ENCODE results near the gene METTL17. TPM values are rescaled to one million over a fixed set of nuclear protein-coding genes. Genes with fewer than 3 reads are reported as not detected.

Gene METTL17
- total and polyA plus RNA-seq, 2 of the 8 experiments (the other 6 are each of a cell fraction or from before 2014, with no cell fraction given) = 73.8 to 138 TPM

DNA sequence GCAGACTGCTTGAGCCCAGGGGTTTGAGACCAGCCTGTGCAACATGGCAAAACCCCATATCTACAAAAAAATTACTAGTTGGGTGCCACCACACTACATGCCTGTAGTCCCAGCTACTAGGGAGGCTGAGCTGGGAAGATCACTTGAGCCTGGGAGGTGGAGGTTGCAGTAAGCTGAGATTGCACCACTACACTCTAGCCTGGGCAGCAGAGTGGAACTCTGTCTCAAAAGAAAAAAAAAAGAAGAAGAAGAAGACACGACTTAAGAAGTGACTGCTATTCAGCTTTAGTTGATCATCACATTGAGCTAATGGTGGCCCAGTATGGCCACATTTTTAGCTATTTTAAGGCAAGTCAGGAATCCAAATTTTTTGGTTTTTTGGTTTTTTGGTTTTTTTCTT lies 8.9 kb upstream of the METTL17 start:
- Histone ChIP-seq H3K4ac (replicated peaks; ENCODE audit: insufficient read length, low read depth, low read length) (no peak overlapping the region), H3K4me2 (ENCODE audit: insufficient read depth in 1 of 2, low read depth in 2 of 2, low read length in 2 of 2) (no peak overlapping the region), H2BK15ac (ENCODE audit: low read length) (no peak overlapping the region), H4K5ac (ENCODE audit: insufficient read length, low read depth, low read length) (no peak overlapping the region), H4K91ac (replicated peaks; ENCODE audit: insufficient read length, low read length) (no peak overlapping the region), H3K4me3 (ENCODE audit: extremely low read depth in 1 of 4, insufficient read depth in 2 of 4, low read depth in 3 of 4, low read length in 4 of 4) (no peak overlapping the region), H2BK5ac (ENCODE audit: low read depth, low read length) (no peak overlapping the region), H3K56ac (replicated peaks; ENCODE audit: insufficient read length, low read depth, low read length) (no peak overlapping the region), H2BK20ac (ENCODE audit: low read length) (no peak overlapping the region), H3K9ac (replicated peaks in 1 of 4; ENCODE audit: extremely low read depth in 1 of 4, low read depth in 3 of 4, low read length in 3 of 4) (no peak overlapping the region), H4K8ac (ENCODE audit: extremely low read depth, insufficient read depth, low read length) (no peak overlapping the region), H3K23me2 (ENCODE audit: low read depth, low read length) (no peaks in the 10 kb centered on the region), H3K9me3 (ENCODE audit: insufficient read depth in 2 of 2, low read depth in 1 of 2, low read length in 1 of 2) (no peaks in the 10 kb centered on the region), H3K79me1 (ENCODE audit: low read depth, low read length) (no peaks in the 10 kb centered on the region), H2BK120ac (replicated peaks; ENCODE audit: low read depth, low read length) (no peak overlapping the region), H3K27me3 (replicated peaks in 1 of 4; ENCODE audit: control insufficient read depth in 3 of 4, extremely low read depth in 1 of 4, insufficient read depth in 3 of 4, low read length in 3 of 4) (peaks cover 0 to 2% (median 0%) of the 10 kb centered on the region in 4 experiments; a peak in 2 of 7 replicates), H3K18ac (ENCODE audit: extremely low read depth, low read length) (no peak overlapping the region), H2AFZ (ENCODE audit: low read length) (no peak overlapping the region), H4K20me1 (replicated peaks in 1 of 2; ENCODE audit: control insufficient read depth in 1 of 2, insufficient read depth in 2 of 2, low read length in 2 of 2) (no peaks in the 10 kb centered on the region), H3K14ac (ENCODE audit: insufficient read length) (no peak overlapping the region), H3K36me3 (ENCODE audit: control insufficient read depth in 2 of 4, insufficient read depth in 4 of 4, low read length in 3 of 4) (no peaks in the 10 kb centered on the region), H3K79me2 (ENCODE audit: control insufficient read depth in 1 of 2, insufficient read depth in 2 of 2, low read length in 2 of 2) (no peaks in the 10 kb centered on the region), H3K4me1 (replicated peaks in 1 of 4; ENCODE audit: control insufficient read depth in 3 of 4, insufficient read depth in 4 of 4, low read length in 3 of 4) (no peaks in the 10 kb centered on the region), H3K27ac (ENCODE audit: low read depth, low read length) (no peak overlapping the region), H3K23ac (ENCODE audit: insufficient read length) (no peak overlapping the region), H2BK12ac (ENCODE audit: low read depth, low read length) (no peak overlapping the region), H2AK5ac (ENCODE audit: low read depth, low read length) (no peak overlapping the region)
- DNase-seq (ENCODE audit: low read depth in 1 of 2, low spot score in 2 of 2) (no peak), FAIRE-seq (no peak)
- ChIA-PET POLR2A (ENCODE audit: partially characterized antibody) (interaction anchor here (0.6 to 1.8 kb wide), 3 partner anchors 8 to 86 kb away, joined by 3 to 6 read pairs (median 3); no protein-coding TSS in a partner anchor), CTCF (ENCODE audit: partially characterized antibody) (interaction anchor here (0.6 to 2.1 kb wide), 7 partner anchors 8 to 117 kb away, joined by 3 to 6 read pairs (median 5); no protein-coding TSS in a partner anchor)
- WGBS, 2 experiments (ENCODE audit: extremely low coverage in 1 of 2, insufficient coverage in 1 of 2, insufficient read length in 1 of 2, insufficient replicate concordance in 2 of 2, low coverage in 1 of 2, low lambda C conversion rate in 2 of 2, missing lambda C conversion rate in 1 of 2) = 69% methylated on average over 1 of the region's 1 CpG; no CpG with 5 or more reads in 1 of the 2 experiments
- TF ChIP-seq HDAC2 (IDR thresholded peaks at IDR 0.05; ENCODE audit: borderline replicate concordance in 1 of 2, low read depth in 2 of 2, low read length in 2 of 2) (no peak), GTF2F1 (IDR thresholded peaks at IDR 0.05; ENCODE audit: borderline replicate concordance, low read depth, low read length) (no peak), SIX5 (IDR thresholded peaks at IDR 0.05; ENCODE audit: low read depth, low read length) (no peak), CEBPB (IDR thresholded peaks at IDR 0.05; ENCODE audit: low read depth, low read length) (no peak), EP300 (IDR thresholded peaks at IDR 0.05; ENCODE audit: borderline replicate concordance in 1 of 2, low read depth in 2 of 2, low read length in 2 of 2) (no peak), BCL11A (IDR thresholded peaks at IDR 0.05; ENCODE audit: low read depth in 2 of 2, low read length in 2 of 2) (no peak)
- TF ChIP-seq, protein P1, sequence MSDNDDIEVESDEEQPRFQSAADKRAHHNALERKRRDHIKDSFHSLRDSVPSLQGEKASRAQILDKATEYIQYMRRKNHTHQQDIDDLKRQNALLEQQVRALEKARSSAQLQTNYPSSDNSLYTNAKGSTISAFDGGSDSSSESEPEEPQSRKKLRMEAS (IDR thresholded peaks at IDR 0.05) = no peak
- TF ChIP-seq, protein P2, sequence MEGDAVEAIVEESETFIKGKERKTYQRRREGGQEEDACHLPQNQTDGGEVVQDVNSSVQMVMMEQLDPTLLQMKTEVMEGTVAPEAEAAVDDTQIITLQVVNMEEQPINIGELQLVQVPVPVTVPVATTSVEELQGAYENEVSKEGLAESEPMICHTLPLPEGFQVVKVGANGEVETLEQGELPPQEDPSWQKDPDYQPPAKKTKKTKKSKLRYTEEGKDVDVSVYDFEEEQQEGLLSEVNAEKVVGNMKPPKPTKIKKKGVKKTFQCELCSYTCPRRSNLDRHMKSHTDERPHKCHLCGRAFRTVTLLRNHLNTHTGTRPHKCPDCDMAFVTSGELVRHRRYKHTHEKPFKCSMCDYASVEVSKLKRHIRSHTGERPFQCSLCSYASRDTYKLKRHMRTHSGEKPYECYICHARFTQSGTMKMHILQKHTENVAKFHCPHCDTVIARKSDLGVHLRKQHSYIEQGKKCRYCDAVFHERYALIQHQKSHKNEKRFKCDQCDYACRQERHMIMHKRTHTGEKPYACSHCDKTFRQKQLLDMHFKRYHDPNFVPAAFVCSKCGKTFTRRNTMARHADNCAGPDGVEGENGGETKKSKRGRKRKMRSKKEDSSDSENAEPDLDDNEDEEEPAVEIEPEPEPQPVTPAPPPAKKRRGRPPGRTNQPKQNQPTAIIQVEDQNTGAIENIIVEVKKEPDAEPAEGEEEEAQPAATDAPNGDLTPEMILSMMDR (IDR thresholded peaks at IDR 0.05; ENCODE audit: control extremely low read depth in 1 of 3, insufficient read depth in 1 of 3, low read depth in 1 of 3, low read length in 3 of 3) = no peak
